Activated naive CD8-positive, alpha-beta T cell treated with anti-CD3 and anti-CD28 coated beads, Interleukin-2, amount 10 ng/mL, durations not matched to agents 7 days and 5 days (primary cell): ENCODE results near the gene C1QTNF1. TPM values are rescaled to one million over a fixed set of nuclear protein-coding genes. Genes with fewer than 3 reads are reported as not detected.

ENCODE experiments used
- ATAC-seq: fragments of 150-1000 bp; cut with Tn5 transposase; one replicate; pipeline ENCODE4 v1.10.0; 2021; ENCODE audit warnings: low read depth, moderate library complexity
- POLR2A ChIA-PET: fragments of 350-600 bp; sonication (Branson Sonifier 250); formaldehyde crosslinking; loops from one replicate; lab custom pipeline; 2021; ENCODE audit warnings: antibody characterized with exemption; lab: Charles Lee
- DNase-seq: peaks from one replicate; pipeline ENCODE4 v3.0.0; 2021
- H3K27ac Mint-ChIP-seq: one replicate; pipeline ENCODE4 v1.8.0; 2022; ENCODE audit warnings: mild to moderate bottlenecking, mixed read lengths
- H3K27me3 Mint-ChIP-seq: one replicate; pipeline ENCODE4 v1.8.0; 2022; ENCODE audit warnings: mild to moderate bottlenecking, moderate library complexity, mixed read lengths
- H3K36me3 Mint-ChIP-seq: one replicate; pipeline ENCODE4 v1.8.0; 2021; ENCODE audit warnings: mild to moderate bottlenecking, mixed read lengths
- H3K4me1 Mint-ChIP-seq: one replicate; pipeline ENCODE4 v1.8.0; 2021; ENCODE audit warnings: mixed read lengths
- H3K4me3 Mint-ChIP-seq: one replicate; pipeline ENCODE4 v1.8.0; 2022; ENCODE audit warnings: mild to moderate bottlenecking, moderate library complexity, mixed read lengths
- H3K9me3 Mint-ChIP-seq: one replicate; pipeline ENCODE4 v1.8.0; 2021; ENCODE audit warnings: mixed read lengths
- total RNA-seq, 2 experiments: library from RNA; stranded (reverse); gene quantifications; one replicate each; pipeline ENCODE4 v1.2.3, GENCODE V29; 2021

Gene C1QTNF1
- total RNA-seq, 2 experiments from 2014 or later, result not detected

DNA sequence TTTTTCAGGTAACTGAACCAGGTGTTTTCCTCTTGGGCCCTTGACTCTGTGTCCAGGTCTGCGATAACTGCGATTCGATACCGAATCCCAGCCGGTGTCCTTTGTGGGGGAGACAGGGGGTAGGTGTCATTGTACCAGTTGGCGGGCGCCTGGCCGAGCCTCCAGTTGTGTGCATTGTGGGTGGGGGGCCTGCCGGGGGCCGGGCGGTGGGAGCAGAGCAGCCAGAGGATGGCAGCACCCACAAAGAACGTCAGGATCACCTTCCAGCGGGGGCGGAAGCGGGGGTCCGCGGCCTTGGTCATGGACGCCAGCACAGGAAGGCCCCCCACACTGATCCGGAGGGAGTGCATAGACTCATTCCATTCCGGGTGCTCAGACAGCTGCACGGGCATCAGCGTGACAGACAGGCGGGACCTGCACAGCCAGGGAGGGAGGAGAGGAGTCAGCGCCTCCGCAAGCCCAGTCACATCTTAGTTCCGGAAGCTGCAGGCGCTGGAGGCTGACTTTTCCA, 26.7 kb upstream of the C1QTNF1 start:
- DNase-seq (no peak), ATAC-seq (no peak)
- H3K9me3 Mint-ChIP-seq, result no peaks in the 10 kb centered on the region
- H3K27ac Mint-ChIP-seq, result no peak overlapping the region
- H3K36me3 Mint-ChIP-seq, result peaks cover 15% of the 10 kb centered on the region
- no peaks in the 10 kb centered on the region for H3K27me3 Mint-ChIP-seq
- POLR2A ChIA-PET, result no interaction called here
- no peak overlapping the region for H3K4me3 Mint-ChIP-seq
- peaks cover 3% of the 10 kb centered on the region for H3K4me1 Mint-ChIP-seq

DNA sequence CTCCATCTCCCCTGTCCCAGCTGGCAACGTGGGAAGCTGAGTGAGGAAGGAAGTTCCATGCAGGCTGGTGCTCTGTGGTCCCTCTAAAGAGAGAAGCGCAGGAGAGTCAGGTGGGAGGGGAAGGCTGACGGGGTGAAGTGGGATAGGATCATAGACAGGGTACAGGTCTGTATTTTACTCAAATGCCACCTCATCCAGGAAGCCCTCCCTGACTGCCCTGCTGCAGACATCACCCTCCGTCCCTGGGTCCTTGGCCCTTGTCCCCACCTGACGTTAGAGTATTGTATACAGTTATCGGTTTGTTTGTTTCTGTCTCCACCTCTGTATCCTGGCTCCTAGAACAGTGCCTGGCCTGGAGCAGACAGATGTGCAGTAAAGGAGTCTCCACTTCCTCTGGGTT, 26.1 kb upstream of the C1QTNF1 start:
- POLR2A ChIA-PET, result no interaction called here
- H3K36me3 Mint-ChIP-seq, result peaks cover 17% of the 10 kb centered on the region

DNA sequence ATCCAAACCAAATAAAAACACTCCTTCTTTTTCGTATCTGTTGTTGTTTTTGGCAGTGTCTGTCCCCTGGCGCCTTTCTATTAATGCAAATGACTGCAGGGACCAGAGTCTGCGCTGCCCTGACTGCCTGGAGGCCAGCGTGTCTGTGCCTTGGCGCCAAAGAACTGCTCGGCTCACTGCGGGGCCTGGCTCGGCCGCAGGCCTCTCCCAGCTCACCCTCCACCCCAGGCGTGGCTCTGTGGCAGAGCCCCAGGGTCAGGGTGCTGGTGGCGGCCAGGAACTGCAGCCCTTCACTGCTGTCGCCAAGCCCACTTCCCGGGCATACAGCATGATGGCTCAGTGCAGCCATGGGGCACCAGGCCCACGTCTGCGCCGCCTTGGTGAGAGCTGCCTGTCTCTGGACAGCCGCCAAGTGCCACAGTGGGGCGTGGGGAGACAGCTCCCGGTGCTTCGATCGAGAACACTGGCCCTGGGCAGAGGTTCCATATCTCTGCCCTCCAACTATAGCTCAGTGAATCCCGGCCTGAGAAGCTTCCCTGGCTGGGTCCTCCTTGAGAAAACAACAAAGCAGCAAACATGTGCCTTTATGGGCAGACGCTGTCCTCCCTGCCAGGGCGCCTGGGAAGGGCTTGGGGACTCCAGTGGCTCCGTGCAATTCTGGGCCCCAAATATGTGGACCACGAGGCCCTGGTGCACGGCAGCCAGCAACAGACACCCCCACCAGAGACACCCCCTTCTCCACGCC, 25.5 kb upstream of the C1QTNF1 start:
- Mint-ChIP-seq H3K27ac (no peak overlapping the region), H3K9me3 (no peaks in the 10 kb centered on the region), H3K27me3 (no peaks in the 10 kb centered on the region), H3K4me3 (no peak overlapping the region), H3K36me3 (peaks cover 13% of the 10 kb centered on the region), H3K4me1 (no peaks in the 10 kb centered on the region)
- POLR2A ChIA-PET, result no interaction called here
- ATAC-seq, result no peak
- no peak for DNase-seq

More for the DNA sequence above, 26.1 kb upstream of the C1QTNF1 start:
- ATAC-seq, result no peak
- Mint-ChIP-seq H3K4me3 (no peak overlapping the region), H3K27me3 (no peaks in the 10 kb centered on the region), H3K9me3 (no peaks in the 10 kb centered on the region), H3K4me1 (peaks cover 3% of the 10 kb centered on the region), H3K27ac (no peak overlapping the region)
- DNase-seq, result no peak

DNA sequence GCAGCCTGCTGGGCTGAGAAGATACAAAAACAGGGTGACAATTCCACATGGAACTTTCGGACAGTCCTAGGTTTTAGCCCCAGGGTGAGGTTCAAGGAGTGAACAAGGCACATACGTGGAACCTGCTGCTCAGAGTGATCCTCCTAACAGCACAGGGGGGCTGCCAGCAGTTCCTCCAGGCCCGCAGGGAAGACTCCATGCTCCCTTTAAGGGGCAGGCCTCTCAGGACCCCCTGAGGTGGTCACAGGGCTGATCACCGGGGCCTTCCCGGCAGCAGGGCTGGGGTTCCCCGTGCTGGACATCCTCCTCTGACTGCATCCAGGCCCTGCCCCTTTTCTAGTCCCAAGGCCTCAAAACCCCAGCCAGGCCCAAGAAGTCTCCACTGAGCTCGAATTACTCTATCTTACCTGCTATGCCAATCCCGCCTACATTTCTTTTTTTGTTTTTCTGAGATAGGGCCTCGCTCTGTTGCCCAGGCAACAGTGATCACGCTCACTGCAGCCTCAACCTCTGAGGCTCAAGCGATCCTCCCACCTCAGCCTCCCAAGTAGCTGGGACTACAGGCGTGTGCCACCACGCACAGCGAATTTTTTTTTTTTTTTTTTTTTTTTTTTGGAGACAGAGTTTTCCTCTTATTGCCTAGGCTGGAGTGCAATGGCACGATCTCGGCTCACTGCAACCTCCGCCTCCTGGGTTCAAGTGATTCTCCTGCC, 24.8 kb upstream of the C1QTNF1 start:
- H3K36me3 Mint-ChIP-seq, result peaks cover 13% of the 10 kb centered on the region
- no peaks in the 10 kb centered on the region for H3K27me3 Mint-ChIP-seq
- H3K4me3 Mint-ChIP-seq, result no peak overlapping the region
- no peak overlapping the region for H3K27ac Mint-ChIP-seq
- POLR2A ChIA-PET, result interaction anchor here (0.6 kb wide), 1 partner anchor 19 kb away, joined by 4 read pairs; no protein-coding TSS in a partner anchor
- ATAC-seq (no peak), DNase-seq (no peak)
- no peaks in the 10 kb centered on the region for H3K4me1 Mint-ChIP-seq
- H3K9me3 Mint-ChIP-seq, result no peaks in the 10 kb centered on the region

DNA sequence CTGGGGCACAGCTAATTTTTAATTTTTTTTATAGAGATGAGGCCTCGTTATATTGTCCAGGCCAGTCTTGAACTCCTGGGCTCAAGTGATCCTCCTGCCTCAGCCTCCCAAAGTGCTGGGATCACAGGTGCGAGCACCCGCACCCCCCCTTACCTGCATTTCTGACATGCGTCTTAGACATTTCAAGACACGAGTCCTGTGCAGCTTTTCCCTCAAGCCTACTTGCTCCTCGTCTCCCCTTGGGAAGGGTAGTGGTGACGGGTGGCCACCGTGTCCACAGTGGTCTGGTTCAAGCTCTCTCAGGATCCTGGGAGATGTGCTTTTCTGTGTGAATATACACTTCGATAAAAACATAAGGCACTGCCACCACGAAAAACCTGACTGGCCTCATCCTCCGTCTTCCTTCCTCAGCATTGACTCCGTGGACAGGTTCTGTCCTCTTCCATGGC, 24.0 kb upstream of the C1QTNF1 start:
- peak overlapping the region; percentile 36 for H3K27ac Mint-ChIP-seq
- no peaks in the 10 kb centered on the region for H3K27me3 Mint-ChIP-seq
- ATAC-seq (no peak), DNase-seq (no peak)
- H3K9me3 Mint-ChIP-seq, result no peaks in the 10 kb centered on the region
- peaks cover 12% of the 10 kb centered on the region for H3K36me3 Mint-ChIP-seq
- H3K4me1 Mint-ChIP-seq, result no peaks in the 10 kb centered on the region
- POLR2A ChIA-PET, result interaction anchor here (0.6 to 0.7 kb wide), 2 partner anchors 19 to 985 kb away, joined by 3 to 4 read pairs; no protein-coding TSS in a partner anchor
- no peak overlapping the region for H3K4me3 Mint-ChIP-seq

DNA sequence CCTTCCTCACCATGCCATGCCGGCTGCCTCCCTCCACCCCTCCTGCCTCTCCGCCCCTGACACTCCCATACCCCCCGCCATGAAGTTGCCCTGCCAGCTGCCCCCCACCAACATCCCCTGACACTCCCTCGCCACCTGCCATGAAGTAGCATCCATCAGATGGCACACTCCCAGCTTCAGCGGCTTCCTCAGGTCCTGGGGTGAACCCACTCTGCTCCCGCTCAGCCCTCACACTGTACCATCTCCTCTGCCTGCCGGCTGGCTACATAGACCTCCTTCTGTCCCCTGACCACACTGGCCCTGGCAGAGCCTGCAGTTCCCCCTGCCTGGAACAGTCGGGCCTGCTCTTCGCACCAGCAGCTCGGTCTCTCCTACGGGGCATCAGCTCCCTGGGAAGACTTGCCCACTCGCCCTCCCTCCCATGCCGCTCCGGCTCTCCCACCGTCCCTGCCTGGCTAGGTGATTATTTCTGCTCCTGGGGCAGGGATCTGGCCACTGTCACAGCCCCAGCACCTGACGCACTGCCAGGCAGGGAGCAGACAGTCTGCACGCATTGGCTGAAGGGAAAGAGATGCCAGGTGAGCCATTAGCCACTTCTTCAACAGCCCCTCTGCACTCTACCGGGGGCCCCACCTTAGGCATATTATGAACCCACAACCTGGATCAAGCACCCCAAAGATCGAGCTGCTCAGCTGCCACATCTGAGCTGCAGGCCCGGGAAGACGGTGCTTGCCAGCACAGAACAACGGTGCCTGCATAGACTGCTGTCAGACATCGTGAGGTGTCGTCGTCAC, 23.4 kb upstream of the C1QTNF1 start:
- H3K4me1 Mint-ChIP-seq, result peaks cover 4% of the 10 kb centered on the region
- no peak overlapping the region for H3K4me3 Mint-ChIP-seq
- POLR2A ChIA-PET, result interaction anchor here (0.7 kb wide), 1 partner anchor 985 kb away, joined by 3 read pairs; no protein-coding TSS in a partner anchor
- peaks cover 9% of the 10 kb centered on the region for H3K36me3 Mint-ChIP-seq
- ATAC-seq (no peak), DNase-seq (no peak)
- no peaks in the 10 kb centered on the region for H3K27me3 Mint-ChIP-seq
- H3K9me3 Mint-ChIP-seq, result no peaks in the 10 kb centered on the region
- H3K27ac Mint-ChIP-seq, result peak overlapping the region; percentile 36

DNA sequence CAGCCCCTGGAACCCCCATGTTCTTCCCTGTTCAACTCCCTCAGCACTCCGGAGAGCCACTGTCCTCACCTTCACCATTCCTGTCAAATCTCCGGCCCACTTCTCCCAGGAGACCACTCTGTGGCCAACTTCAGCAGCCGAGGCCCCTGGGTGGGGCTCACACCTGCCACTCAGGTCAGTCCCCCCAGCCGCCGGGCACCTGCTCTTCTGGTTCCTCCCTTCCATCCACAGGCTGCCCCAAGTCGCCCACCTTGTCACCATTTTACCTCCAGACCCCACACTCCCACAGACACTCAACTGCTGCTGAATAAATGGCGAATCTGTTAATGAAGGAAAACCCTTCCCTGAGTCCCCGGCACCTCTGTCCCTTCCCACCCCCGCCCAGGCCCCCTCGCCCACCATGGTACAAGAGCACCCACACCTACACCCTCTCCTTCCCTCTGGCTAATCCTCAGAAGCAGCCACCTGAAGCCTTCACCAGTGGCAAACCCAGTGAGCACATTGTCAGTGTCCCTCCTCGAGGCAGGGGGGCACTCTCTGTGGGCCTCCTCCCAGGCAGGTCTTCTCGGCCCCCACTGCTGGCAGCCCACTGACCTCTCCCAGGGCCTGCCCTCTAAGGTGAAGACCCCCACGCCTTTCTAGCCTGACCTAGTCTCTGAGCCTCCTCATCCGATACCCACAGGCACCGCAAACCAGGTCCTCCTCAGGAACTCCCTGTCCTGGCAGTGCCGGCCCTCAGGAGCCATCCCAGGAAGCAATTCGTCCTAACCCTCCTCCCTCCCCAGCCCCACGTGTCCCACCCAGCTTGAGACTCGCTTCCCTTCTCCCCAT, 22.6 kb upstream of the C1QTNF1 start:
- Mint-ChIP-seq H3K27ac (no peak overlapping the region), H3K4me3 (no peak overlapping the region), H3K36me3 (peaks cover 7% of the 10 kb centered on the region), H3K9me3 (no peaks in the 10 kb centered on the region), H3K4me1 (peaks cover 11% of the 10 kb centered on the region), H3K27me3 (no peaks in the 10 kb centered on the region)
- no peak for ATAC-seq
- POLR2A ChIA-PET, result no interaction called here
- DNase-seq, result no peak

DNA sequence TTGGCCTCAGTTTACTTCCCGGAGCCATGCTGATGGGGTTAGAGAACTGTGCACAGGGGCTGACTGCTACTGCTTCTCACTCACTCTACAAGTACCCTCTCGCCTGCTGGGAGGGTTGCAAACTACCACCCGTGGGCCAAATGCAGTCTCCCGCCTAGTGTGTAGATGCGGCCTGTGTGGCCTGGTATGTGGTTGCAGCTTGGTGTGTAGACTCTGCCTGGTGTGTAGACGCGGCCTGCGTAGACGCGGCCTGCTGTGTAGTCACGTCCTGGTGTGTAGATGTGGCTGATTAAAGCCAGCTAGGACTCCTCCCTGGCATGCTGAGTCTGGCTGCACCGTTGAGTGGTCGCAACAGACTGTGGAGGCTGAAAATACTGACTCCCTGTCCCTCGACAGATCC, 21.7 kb upstream of the C1QTNF1 start:
- H3K9me3 Mint-ChIP-seq, result no peaks in the 10 kb centered on the region
- no peaks in the 10 kb centered on the region for H3K27me3 Mint-ChIP-seq
- ATAC-seq (no peak), DNase-seq (no peak)
- H3K36me3 Mint-ChIP-seq, result peaks cover 9% of the 10 kb centered on the region
- no peak overlapping the region for H3K4me3 Mint-ChIP-seq
- POLR2A ChIA-PET, result no interaction called here
- no peak overlapping the region for H3K27ac Mint-ChIP-seq
- H3K4me1 Mint-ChIP-seq, result peaks cover 16% of the 10 kb centered on the region

DNA sequence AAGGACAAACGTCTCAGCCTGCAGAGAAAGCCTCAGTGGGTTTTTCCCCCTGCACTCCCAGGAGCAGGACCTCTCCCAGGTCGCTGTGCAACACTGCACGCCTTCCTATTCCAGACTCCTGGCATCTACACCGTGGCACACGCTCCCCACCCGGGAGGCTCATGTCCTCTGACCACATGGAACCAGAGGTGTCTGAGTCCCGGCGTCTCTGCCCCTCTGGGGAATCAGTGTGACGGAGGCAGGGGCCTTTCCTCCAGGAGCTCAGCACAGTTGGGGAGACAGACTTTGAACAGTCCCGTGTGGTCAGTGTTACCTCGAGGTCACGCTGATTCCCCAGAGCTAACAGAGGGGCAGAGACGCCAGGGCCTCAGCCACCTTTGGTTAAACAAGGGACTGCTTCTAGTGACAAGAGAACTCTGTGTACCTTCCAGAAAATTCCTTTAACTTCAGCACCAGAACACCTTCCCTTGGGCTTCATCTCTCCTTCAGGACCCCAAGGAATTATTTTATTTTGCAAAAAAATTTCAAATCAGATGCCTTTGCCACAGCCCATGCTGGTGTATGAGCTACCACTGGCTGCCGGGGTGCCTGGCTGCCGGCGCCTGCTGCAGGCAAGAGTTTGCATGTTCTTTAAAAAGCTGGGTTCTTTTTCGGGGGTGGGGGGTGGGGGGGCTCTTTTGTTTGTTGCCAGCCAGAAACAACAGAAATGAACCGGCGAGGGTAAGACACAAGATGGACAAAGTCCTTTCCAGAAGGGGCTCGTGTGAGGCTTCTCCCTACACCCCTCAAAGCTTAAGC, 21.0 kb upstream of the C1QTNF1 start:
- Mint-ChIP-seq H3K27me3 (no peaks in the 10 kb centered on the region), H3K4me1 (peaks cover 22% of the 10 kb centered on the region), H3K27ac (no peak overlapping the region), H3K36me3 (peaks cover 9% of the 10 kb centered on the region), H3K9me3 (no peaks in the 10 kb centered on the region), H3K4me3 (no peak overlapping the region)
- DNase-seq (no peak), ATAC-seq (no peak)
- POLR2A ChIA-PET, result interaction anchor here (0.7 kb wide), 1 partner anchor 452 kb away, joined by 3 read pairs; no protein-coding TSS in a partner anchor

DNA sequence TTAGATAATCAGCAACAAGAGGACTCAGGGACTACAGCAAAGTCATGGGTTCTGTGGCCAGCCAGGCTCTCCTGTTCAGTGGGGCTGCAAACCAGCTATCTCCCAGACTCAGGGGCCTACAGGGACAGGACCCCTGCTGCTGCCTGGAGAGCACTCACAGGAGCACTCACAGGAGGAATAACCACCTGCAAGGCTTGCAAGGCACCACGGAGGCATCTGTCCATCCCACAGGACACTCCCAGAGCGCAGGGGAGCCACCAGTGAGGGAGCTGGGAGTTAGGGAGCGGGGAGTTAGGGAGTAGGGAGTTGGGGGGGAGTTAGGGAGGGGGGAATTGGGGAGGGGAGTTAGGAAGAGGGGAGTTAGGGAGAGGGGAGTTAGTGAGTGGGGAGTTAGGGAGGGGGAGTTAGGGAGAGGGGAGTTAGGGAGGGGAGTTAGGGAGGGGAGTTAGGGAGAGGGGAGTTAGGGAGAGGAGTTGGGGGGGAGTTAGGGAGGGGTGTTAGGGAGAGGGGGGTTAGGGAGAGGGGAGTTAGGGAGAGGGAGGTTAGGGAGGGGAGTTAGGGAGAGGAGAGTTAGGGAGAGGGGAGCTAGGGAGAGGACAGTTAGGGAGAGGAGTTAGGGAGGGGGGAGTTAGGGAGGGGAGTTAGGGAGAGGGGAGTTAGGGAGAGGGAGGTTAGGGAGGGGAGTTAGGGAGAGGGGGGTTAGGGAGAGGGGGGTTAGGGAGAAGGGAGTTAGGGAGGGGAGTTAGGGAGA, 20.1 kb upstream of the C1QTNF1 start:
- H3K27me3 Mint-ChIP-seq, result no peaks in the 10 kb centered on the region
- H3K36me3 Mint-ChIP-seq, result peaks cover 14% of the 10 kb centered on the region
- no peak for ATAC-seq
- peaks cover 30% of the 10 kb centered on the region for H3K4me1 Mint-ChIP-seq
- DNase-seq, result no peak
- no peak overlapping the region for H3K4me3 Mint-ChIP-seq
- POLR2A ChIA-PET, result no interaction called here
- H3K27ac Mint-ChIP-seq, result no peak overlapping the region
- no peaks in the 10 kb centered on the region for H3K9me3 Mint-ChIP-seq

DNA sequence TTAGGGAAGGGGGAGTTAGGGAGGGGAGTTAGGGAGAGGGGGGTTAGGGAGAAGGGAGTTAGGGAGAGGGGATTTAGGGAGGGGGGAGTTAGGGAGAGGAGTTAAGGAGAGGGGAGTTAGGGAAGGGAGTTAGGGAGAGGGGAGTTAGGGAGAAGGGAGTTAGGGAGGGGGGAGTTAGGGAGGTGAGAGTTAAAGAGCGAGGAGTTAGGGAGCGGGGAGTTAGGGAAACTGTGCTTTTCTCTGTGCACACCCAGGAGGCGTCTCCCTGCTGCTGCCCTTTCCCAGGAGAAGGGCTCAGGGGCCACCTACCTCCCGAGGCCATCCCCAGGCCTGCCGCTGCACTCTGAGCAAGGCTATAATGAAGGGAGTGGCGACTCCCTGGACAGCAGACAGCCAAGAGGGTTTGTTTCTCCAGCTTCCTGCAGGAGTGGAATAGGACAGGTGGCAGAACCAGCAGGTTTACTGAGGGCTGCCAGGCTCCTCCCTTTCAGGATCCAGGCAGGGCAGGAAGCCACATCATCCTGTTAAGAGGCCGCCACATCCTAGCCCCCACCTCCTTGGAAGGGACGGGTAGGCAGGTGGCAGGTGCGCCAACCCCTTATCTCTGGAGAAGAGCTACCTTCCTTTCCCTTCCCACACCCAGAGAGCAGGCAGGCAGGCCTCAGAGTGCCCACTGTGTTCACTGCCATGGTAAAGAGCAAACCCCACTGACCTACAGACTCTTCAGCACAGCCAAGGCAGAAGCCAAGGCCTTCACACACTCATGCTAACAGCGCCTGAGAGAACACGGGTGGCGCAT, 18.7 kb upstream of the C1QTNF1 start:
- no peak for ATAC-seq
- peak overlapping the region; percentile 48 for H3K27ac Mint-ChIP-seq
- no peaks in the 10 kb centered on the region for H3K27me3 Mint-ChIP-seq
- H3K9me3 Mint-ChIP-seq, result no peaks in the 10 kb centered on the region
- H3K4me1 Mint-ChIP-seq, result peaks cover 36% of the 10 kb centered on the region
- no peak for DNase-seq
- H3K4me3 Mint-ChIP-seq, result peak overlapping the region; percentile 19
- peaks cover 12% of the 10 kb centered on the region for H3K36me3 Mint-ChIP-seq
- POLR2A ChIA-PET, result interaction anchor here (0.7 kb wide), 1 partner anchor 590 kb away, joined by 3 read pairs; no protein-coding TSS in a partner anchor
